CD4-positive, alpha-beta T cell treated with Interleukin-10 for 1 hour (primary cell): ENCODE data around the gene TNRC6A.
"Not testable (repeated sequence)": the region's sequence is repeated elsewhere in the genome, so short reads cannot be mapped to it uniquely, and the experiment has no call there.

ENCODE experiments used
- DNase-seq: peaks from one replicate; pipeline ENCODE4 v3.0.0-alpha.2; 2020

The TNRC6A gene

GRCh38 chr16:24819462-24820040, 90.1 kb downstream of the TNRC6A start:
- no peak for DNase-seq

GRCh38 chr16:24820522-24820921, 91.1 kb downstream of the TNRC6A start:
- DNase-seq: no peak

- no peak for DNase-seq
Observed at GRCh38 chr16:24821129-24821528, 91.7 kb downstream of the TNRC6A start.

GRCh38 chr16:24822542-24822941, 93.1 kb downstream of the TNRC6A start:
- no peak for DNase-seq

GRCh38 chr16:24822974-24823373, 93.5 kb downstream of the TNRC6A start:
- no peak for DNase-seq

GRCh38 chr16:24825696-24826095, 96.2 kb downstream of the TNRC6A start:
- DNase-seq: no peak

GRCh38 chr16:24826096-24826690, 96.7 kb downstream of the TNRC6A start:
- DNase-seq: no peak

GRCh38 chr16:24826817-24827566, 97.5 kb downstream of the TNRC6A start:
- DNase-seq: no peak

GRCh38 chr16:24829153-24829552, 99.7 kb downstream of the TNRC6A start:
- no peak for DNase-seq

GRCh38 chr16:24833352-24833751, 103.9 kb downstream of the TNRC6A start:
- DNase-seq: no peak

- no peak for DNase-seq
Observed at GRCh38 chr16:24834459-24835335, 105.2 kb downstream of the TNRC6A start.

GRCh38 chr16:24836836-24837235, 107.4 kb downstream of the TNRC6A start:
- DNase-seq: no peak

- no peak for DNase-seq
Observed at GRCh38 chr16:24837969-24838368, 108.5 kb downstream of the TNRC6A start.

GRCh38 chr16:24838554-24839266, 109.3 kb downstream of the TNRC6A start:
- DNase-seq: no peak

- DNase-seq: no peak
Observed at GRCh38 chr16:24839347-24839972, 110.0 kb downstream of the TNRC6A start.

GRCh38 chr16:24841291-24841690, 111.8 kb downstream of the TNRC6A start:
- DNase-seq: no peak

GRCh38 chr16:24844101-24845030, 114.9 kb downstream of the TNRC6A start:
- no peak for DNase-seq

GRCh38 chr16:24845031-24845365, 115.5 kb downstream of the TNRC6A start:
- DNase-seq: not testable (repeated sequence)

GRCh38 chr16:24845726-24846547, 116.5 kb downstream of the TNRC6A start, which contains the start of gene SLC5A11:
Gene SLC5A11, plus strand, starts transcription at chr16:24845963. Its CDS starts 12,681 bp downstream, at chr16:24858644.
- no peak for DNase-seq
